Mucosa of rectum (tissue), 2 donors: ENCODE measurements around the gene SOWAHB.
"Not testable (repeated sequence)": the region's sequence is repeated elsewhere in the genome, so short reads cannot be mapped to it uniquely, and the experiment has no call there.

Experiments used
- H3K27ac ChIP-seq, 2 donors: one replicate each; pipeline ENCODE4 v1.7.0; 2013; ENCODE audit warnings: inconsistent platforms in 2 of 2, low read depth in 2 of 2, low read length in 2 of 2
- H3K27me3 ChIP-seq, 2 donors: one replicate each; pipeline ENCODE4 v1.7.0; 2013; ENCODE audit warnings: low read length in 2 of 2; ENCODE audit not compliant: control insufficient read depth in 2 of 2, insufficient read depth in 2 of 2
- H3K36me3 ChIP-seq, 2 donors: one replicate each; pipeline ENCODE4 v1.7.0; 2013; ENCODE audit warnings: low read length in 2 of 2; ENCODE audit not compliant: control insufficient read depth in 2 of 2, insufficient read depth in 2 of 2
- H3K4me1 ChIP-seq, 2 donors: one replicate each; pipeline ENCODE4 v1.7.0; 2013; ENCODE audit warnings: low read length in 2 of 2, mild to moderate bottlenecking in 1 of 2; ENCODE audit not compliant: control insufficient read depth in 2 of 2, insufficient read depth in 2 of 2
- H3K4me3 ChIP-seq, 2 donors: one replicate each; pipeline ENCODE4 v1.7.0; 2013; ENCODE audit warnings: low read length in 2 of 2
- H3K9ac ChIP-seq, 2 donors: one replicate each; pipeline ENCODE4 v1.7.0; 2013; ENCODE audit warnings: low read length in 2 of 2, low read depth in 1 of 2, mild to moderate bottlenecking in 1 of 2
- H3K9me3 ChIP-seq, 2 donors: one replicate each; pipeline ENCODE4 v1.7.0; 2013; ENCODE audit warnings: low read length in 2 of 2; ENCODE audit not compliant: control insufficient read depth in 2 of 2
- donor health status: healthy.
- donor health status: Normal muscosa, but diverticular disease.

Gene SOWAHB

DNA sequence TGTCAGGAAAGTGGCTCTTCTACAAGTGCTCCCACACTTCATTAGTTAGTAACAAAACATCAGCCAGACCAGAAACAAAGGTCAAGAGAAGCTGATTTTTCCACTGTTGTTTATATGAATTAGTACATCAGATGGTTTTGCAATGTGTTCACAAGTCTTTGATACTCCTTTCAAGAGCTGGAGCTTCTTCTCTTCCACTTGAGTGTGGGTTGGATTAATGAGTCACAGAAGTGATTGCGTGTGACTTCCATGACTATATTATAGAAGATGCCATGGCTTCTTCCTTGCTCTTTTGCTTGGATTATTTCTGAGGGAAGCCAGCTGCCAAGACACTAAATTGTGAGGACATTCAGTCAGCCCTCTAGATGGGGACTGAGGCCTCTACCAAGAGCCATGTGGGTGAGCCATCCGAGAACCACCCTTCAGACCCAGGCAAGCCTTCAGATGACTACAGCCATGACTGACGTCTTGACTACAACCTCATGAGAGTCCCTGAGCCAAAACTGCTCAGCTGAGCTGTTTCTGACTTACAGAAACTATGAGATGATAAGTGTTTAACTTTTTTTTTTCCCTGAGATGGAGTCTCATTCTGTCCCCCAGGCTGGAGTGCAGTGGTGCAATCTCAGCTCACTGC lies 18.1 kb downstream of the SOWAHB start:
- no peak overlapping the region for H3K9ac ChIP-seq
- no peaks in the 10 kb centered on the region for H3K9me3 ChIP-seq
- H3K27me3 ChIP-seq, result no peaks in the 10 kb centered on the region
- no peaks in the 10 kb centered on the region for H3K36me3 ChIP-seq
- no peak overlapping the region for H3K27ac ChIP-seq
- peaks cover 0 to 12% of the 10 kb centered on the region in 2 donors for H3K4me1 ChIP-seq
- no peak overlapping the region for H3K4me3 ChIP-seq

- H3K9me3 ChIP-seq, H3K36me3 ChIP-seq, H3K27me3 ChIP-seq, H3K9ac ChIP-seq, H3K4me3 ChIP-seq, H3K27ac ChIP-seq: not testable (repeated sequence)
- H3K4me1 ChIP-seq, result peaks cover 0 to 12% of the 10 kb centered on the region in 2 donors
These were observed 19.2 kb downstream of the SOWAHB start for GRCh38 chr4:76878641-76879165.

- no peak overlapping the region for H3K27ac ChIP-seq
- H3K4me3 ChIP-seq, result no peak overlapping the region
- H3K4me1 ChIP-seq, result no peaks in the 10 kb centered on the region
- H3K27me3 ChIP-seq, result no peaks in the 10 kb centered on the region
- H3K9me3 ChIP-seq, result no peaks in the 10 kb centered on the region
- H3K36me3 ChIP-seq, result no peaks in the 10 kb centered on the region
- H3K9ac ChIP-seq, result no peak overlapping the region
These were observed 23.8 kb downstream of the SOWAHB start for GRCh38 chr4:76874176-76874575.

GRCh38 chr4:76873495-76873894 lies 24.4 kb downstream of the SOWAHB start:
- H3K36me3 ChIP-seq, result no peaks in the 10 kb centered on the region
- H3K27ac ChIP-seq, result no peak overlapping the region
- no peaks in the 10 kb centered on the region for H3K27me3 ChIP-seq
- no peaks in the 10 kb centered on the region for H3K9me3 ChIP-seq
- peaks cover 0 to 1% of the 10 kb centered on the region in 2 donors for H3K4me1 ChIP-seq
- no peak overlapping the region for H3K9ac ChIP-seq
- no peak overlapping the region for H3K4me3 ChIP-seq

DNA sequence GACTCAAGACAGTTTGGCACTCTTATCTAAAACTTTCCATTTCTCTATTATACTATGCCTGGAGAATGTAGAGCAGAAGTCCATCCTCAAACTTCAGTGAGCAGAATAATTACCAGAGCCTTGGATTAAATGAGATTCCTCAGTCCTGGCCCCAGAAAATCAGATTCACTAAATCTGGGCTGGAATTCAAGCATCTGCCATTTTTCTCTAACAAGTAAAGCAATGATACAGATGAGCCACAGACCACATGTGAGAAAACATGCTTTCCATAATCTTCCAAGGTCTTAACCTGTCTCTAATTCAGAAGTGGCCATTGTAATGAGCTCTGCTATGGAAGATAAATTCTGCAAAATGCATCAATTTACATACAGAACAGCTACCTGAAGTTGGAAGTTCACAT lies 25.4 kb downstream of the SOWAHB start:
- no peak overlapping the region for H3K27ac ChIP-seq
- H3K27me3 ChIP-seq, result no peaks in the 10 kb centered on the region
- no peaks in the 10 kb centered on the region for H3K9me3 ChIP-seq
- H3K9ac ChIP-seq, result no peak overlapping the region
- H3K36me3 ChIP-seq, result no peaks in the 10 kb centered on the region
- no peak overlapping the region for H3K4me3 ChIP-seq
- peaks cover 2 to 8% of the 10 kb centered on the region in 2 donors for H3K4me1 ChIP-seq

DNA sequence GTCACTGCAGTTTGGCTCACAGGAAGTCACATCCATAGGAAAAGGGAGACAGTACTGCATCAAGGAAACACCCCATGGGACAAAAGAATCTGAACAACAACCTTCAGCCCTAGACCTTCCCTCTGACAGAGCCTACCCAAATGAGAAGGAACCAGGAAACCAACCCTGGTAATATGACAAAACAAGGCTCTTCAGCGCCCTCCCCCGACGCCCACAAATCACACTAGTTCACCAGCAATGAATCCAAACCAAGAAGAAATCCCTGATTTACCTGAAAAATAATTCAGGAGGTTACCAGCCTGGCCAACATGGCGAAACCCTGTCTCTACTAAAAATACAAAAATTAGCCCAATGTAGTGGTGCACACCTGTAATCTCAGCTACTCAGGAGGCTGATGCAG lies 29.2 kb downstream of the SOWAHB start:
- H3K27ac ChIP-seq, result peak overlapping the region; percentile 67 to 78
- H3K36me3 ChIP-seq, result not testable (repeated sequence)

GRCh38 chr4:76867880-76868655 lies 29.9 kb downstream of the SOWAHB start:
- H3K27me3 ChIP-seq, result no peaks in the 10 kb centered on the region

More for the DNA sequence above, 29.2 kb downstream of the SOWAHB start:
- peak overlapping the region in 1 of 2 donors; percentile 44 for H3K4me3 ChIP-seq
- H3K27me3 ChIP-seq, H3K4me1 ChIP-seq, H3K9me3 ChIP-seq: not testable (repeated sequence)
- peak overlapping the region in 1 of 2 donors; percentile 10 for H3K9ac ChIP-seq

DNA sequence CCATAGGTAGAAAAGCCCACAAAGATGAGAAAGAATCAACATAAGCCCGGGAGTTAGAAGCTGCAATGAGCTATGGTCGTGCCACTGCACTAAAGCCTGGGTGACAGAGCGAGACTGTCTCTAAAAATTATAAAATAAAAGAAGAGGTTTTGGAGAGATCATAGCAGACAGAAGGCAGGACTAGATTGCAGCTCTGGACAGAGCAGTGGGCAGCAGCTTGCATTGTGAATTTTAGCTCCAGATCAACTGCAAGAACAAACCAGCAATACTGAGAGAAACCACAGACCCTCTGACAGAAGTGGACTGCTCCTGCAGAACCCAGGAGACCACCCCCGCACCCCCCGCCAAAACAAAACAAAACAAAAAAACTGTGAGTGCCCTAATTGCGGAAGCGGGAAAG lies 30.6 kb downstream of the SOWAHB start:
- Histone ChIP-seq H3K27me3 (no peaks in the 10 kb centered on the region), H3K4me3 (no peak overlapping the region), H3K9ac (no peak overlapping the region), H3K27ac (peak overlapping the region in 1 of 2 donors; percentile 52), H3K9me3 (no peaks in the 10 kb centered on the region), H3K36me3 (no peaks in the 10 kb centered on the region), H3K4me1 (peaks cover 3 to 8% of the 10 kb centered on the region in 2 donors)

More at GRCh38 chr4:76867880-76868655, 29.9 kb downstream of the SOWAHB start:
- Histone ChIP-seq H3K9me3 (no peaks in the 10 kb centered on the region), H3K4me3 (peak overlapping the region; percentile 14 to 44), H3K36me3 (no peaks in the 10 kb centered on the region), H3K9ac (peak overlapping the region in 1 of 2 donors; percentile 10), H3K27ac (peak overlapping the region; percentile 67 to 78), H3K4me1 (peaks cover 3 to 8% of the 10 kb centered on the region in 2 donors)

DNA sequence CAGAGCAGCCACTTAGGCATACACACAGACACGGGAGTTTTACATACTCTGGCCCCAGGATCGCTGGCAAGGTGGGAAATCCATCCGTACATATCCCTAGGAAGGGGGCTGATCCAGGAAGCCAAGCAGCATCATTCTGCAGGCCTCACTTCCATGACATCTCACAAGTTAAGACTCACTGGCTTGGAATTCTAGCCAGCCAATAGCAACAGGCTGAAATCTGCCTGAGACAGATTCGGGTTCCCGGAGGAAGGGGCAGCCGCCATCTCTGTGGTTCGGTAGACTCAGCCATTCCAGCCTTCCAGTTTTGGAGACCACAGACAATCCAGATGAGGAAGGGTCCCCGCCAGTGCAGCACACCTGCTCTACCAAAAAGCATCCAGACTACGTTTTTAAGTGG lies 31.3 kb downstream of the SOWAHB start:
- peaks cover 3 to 8% of the 10 kb centered on the region in 2 donors for H3K4me1 ChIP-seq
- no peak overlapping the region for H3K9ac ChIP-seq
- no peak overlapping the region for H3K27ac ChIP-seq
- no peaks in the 10 kb centered on the region for H3K27me3 ChIP-seq
- no peaks in the 10 kb centered on the region for H3K9me3 ChIP-seq
- no peak overlapping the region for H3K4me3 ChIP-seq
- no peaks in the 10 kb centered on the region for H3K36me3 ChIP-seq

GRCh38 chr4:76858319-76858718 lies 39.6 kb downstream of the SOWAHB start:
- H3K27me3 ChIP-seq, result no peaks in the 10 kb centered on the region
- no peaks in the 10 kb centered on the region for H3K9me3 ChIP-seq
- H3K4me1 ChIP-seq, result peaks cover 5 to 18% of the 10 kb centered on the region in 2 donors
- H3K36me3 ChIP-seq, result no peaks in the 10 kb centered on the region
- no peak overlapping the region for H3K4me3 ChIP-seq
- no peak overlapping the region for H3K9ac ChIP-seq
- no peak overlapping the region for H3K27ac ChIP-seq
